HG02623 (cell line): ENCODE data around the gene CASP9.
"Not testable (repeated sequence)": the region's sequence is repeated elsewhere in the genome, so short reads cannot be mapped to it uniquely, and the experiment has no call there.

Source experiments
- ATAC-seq: cut with Tn5 transposase; IDR thresholded peaks from one replicate; pipeline ENCODE4 v1.9.1; 2021; ENCODE audit warnings: moderate library complexity; ENCODE audit not compliant: unreplicated experiment

Gene CASP9

GRCh38 chr1:15501208-15502032 lies 22.6 kb downstream of the CASP9 start:
- no peak for ATAC-seq

- no peak for ATAC-seq
Observed at GRCh38 chr1:15500184-15501178, 23.5 kb downstream of the CASP9 start.

- ATAC-seq, result no peak
Observed at GRCh38 chr1:15493869-15494390, 30.1 kb downstream of the CASP9 start.

- ATAC-seq, result no peak
Observed at GRCh38 chr1:15492596-15492995, 31.4 kb downstream of the CASP9 start.

- ATAC-seq, result not testable (repeated sequence)
Observed at GRCh38 chr1:15491010-15491409, 33.0 kb downstream of the CASP9 start.

GRCh38 chr1:15489052-15489736 lies 34.8 kb downstream of the CASP9 start:
- ATAC-seq, result no peak

DNA sequence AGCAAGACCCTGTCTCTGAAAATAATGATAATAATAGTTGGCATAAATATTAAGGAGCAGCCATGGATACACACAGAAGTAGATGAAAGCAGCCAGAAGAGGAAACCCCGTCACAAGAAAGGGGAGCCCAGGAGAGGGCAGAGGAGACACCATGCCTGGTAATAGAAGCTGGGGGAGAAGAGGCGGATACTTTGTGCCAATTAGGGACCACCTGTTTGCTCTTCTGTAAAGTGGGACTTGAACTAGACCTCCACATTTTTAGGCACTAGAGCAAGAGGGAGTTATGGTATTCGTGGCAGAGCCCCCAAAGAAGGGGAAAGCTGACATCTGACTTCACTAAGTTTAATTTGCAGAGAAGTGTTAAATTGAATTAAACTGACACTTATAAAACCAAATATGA lies 35.6 kb downstream of the CASP9 start:
- no peak for ATAC-seq

DNA sequence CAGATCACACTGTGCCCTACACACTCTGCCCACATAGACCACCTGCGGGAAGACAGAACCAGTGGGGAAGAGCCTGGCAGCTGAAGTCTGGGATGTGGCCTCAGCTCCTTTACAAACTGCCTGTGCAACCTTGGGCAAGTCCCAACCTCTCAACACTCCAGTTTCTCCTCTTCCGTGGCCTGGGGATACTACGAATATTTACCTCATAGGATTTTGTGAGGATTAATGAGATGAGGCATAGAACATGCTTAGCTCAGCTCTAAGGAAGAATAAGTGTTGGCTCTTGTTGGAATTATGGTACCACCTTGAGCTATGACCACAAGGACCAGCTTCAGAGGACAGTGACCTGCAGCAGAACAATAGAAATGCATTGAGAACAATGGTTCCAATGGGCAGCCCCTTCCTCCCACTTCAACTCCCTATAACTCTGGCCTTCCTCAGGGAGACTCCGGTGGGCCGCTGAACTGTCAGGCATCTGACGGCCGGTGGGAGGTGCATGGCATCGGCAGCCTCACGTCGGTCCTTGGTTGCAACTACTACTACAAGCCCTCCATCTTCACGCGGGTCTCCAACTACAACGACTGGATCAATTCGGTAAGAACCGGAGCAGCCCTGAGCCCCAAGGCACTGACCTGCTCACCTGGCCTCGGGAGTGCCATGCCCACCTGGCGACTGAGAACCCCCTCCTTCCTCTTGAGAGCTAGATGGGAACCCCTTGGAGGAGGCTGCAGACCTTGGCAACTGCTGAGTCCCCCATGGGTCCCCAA lies 37.0 kb downstream of the CASP9 start:
- not testable (repeated sequence) for ATAC-seq

DNA sequence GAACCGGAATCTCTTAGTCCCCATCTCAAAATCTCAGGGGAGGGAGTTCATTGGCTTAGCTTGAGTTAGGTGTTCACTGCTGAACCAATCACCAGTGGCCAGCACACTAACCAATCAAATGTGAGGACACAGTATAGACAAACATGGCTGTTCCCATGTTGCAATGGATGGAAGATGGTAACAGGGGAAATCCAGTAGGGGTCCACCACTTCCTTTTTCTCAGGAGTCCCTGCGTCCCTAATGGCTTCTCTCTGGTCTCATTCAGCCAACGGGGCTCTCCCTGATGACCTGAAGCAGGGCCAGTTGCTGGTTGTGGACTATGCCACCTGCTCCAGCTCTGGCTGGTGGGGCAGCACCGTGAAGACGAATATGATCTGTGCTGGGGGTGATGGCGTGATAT lies 38.4 kb downstream of the CASP9 start:
- no peak for ATAC-seq

- not testable (repeated sequence) for ATAC-seq
Observed at GRCh38 chr1:15484443-15484842, 39.6 kb downstream of the CASP9 start.

GRCh38 chr1:15483971-15484370 lies 40.0 kb downstream of the CASP9 start:
- ATAC-seq, result no peak

- ATAC-seq, result not testable (repeated sequence)
Observed at GRCh38 chr1:15482983-15483543, 41.0 kb downstream of the CASP9 start.

DNA sequence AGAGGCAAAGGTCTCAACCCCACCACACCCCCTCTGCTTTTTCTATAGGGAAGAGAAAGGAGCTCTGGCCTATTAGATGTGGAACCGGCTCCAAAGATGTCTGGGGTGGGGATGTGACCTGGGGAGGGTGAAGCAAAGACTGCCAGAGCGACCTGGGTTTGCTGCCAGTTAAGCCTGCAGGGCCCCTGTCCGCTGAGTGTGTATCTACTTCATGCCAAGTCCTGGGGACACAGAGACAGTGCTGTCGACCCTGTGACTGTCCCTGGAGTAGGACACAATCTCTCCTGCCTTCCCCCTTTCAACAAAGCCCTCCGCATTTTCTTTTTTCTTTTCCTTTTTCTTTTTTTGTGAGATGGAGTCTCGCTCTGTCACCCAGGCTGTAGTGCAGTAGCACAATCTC lies 41.6 kb downstream of the CASP9 start:
- not testable (repeated sequence) for ATAC-seq

- ATAC-seq, result no peak
Observed at GRCh38 chr1:15479654-15480347, 44.2 kb downstream of the CASP9 start.

DNA sequence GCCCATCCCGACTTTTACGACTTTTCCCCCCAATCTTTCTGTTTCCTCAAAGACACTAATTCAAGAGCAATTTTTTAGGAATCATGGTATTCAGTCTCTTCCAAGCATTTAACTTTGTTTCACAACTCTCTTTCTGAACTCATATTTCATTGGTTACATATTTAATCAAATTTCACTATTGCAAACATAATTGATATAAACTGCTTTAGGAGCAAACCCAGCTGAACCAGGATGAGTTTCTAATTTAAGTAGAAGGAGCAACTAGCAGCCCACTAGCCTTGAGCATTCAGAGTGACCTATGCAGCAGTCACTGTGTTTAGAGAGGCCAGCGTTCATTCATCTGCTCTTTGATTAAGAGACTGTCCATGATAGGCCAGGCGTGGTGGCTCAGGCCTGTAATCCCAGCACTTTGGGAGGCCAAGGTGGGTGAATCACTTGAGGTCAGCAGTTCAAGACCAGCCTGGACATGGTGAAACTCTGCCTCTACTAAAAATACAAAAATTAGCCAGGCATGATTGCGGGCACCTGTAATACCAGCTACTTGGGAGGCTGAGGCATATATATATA lies 46.3 kb downstream of the CASP9 start:
- no peak for ATAC-seq

DNA sequence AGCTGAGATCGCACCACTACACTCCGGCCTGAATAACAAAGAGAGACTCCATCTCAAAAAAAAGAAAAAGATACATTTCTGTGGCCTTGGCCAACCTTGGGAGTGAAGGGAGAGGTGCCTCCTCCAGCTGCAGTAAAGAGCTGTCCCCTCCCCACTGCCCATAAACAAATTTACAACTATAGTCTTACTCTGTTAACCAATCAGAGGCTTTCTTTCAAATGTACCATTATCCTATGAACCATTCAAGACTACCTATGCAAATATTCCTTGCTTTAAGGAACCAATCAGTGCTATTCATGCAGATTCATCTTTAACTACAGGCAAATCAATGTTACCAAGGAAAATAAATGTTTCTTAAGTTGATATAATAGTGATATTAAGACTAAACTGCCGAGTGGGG lies 47.1 kb downstream of the CASP9 start:
- ATAC-seq, result no peak

GRCh38 chr1:15475752-15476314 lies 48.2 kb downstream of the CASP9 start, which contains the start of gene CELA2B:
TSS of gene CELA2B (plus strand) at chr1:15476104. CDS start at chr1:15476126, 22 bp downstream.
- no peak for ATAC-seq

DNA sequence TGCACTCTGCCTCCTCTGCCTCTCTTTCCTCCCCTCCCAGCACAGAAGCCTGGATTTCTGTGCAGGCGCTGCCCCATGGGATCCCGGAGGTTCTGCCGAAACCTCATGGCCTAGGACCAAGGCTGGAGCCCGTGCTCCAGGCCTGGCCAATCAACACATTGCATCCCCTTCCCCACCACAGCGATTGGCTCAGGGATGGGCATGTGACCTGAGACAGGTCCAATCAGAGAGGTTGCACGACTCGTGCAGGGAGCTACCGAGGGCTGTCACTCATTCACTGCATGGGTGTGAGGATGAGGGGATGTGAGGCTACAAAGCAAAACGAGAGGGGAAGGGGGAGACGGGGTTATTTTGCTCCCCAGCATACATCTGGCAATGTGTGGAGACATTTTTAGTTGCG lies 51.4 kb downstream of the CASP9 start:
- no peak for ATAC-seq
